Fibroblast of skin of left biceps (primary cell): ENCODE results near the gene PGF.

Experiments
- DNase-seq, 2 experiments: peaks; one replicate each; pipeline ENCODE4 v3.0.0-alpha.2; 2013; ENCODE audit warnings: low read depth in 2 of 2

Gene PGF

GRCh38 chr14:74898694-74899093, 56.7 kb downstream of the PGF start:
- DNase-seq = no peak

DNA sequence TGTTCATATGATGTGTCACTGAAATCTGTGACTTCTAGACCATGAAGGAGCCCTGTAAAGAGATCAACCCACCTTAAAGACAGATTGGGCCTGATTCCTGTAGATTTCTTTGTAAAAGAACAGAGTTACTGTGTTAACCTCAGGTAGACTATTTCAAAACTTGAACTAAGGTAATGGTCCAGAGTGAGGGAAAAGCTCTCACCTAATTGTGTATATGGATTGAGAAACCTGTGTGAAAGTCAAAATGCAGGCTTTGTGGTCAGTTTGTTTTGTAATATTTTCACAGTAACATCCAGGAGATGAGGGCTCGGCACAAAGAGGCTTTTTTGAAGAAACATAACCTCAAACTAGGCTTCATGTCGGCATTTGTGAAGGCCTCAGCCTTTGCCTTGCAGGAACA, 57.3 kb downstream of the PGF start:
- no peak for DNase-seq

DNA sequence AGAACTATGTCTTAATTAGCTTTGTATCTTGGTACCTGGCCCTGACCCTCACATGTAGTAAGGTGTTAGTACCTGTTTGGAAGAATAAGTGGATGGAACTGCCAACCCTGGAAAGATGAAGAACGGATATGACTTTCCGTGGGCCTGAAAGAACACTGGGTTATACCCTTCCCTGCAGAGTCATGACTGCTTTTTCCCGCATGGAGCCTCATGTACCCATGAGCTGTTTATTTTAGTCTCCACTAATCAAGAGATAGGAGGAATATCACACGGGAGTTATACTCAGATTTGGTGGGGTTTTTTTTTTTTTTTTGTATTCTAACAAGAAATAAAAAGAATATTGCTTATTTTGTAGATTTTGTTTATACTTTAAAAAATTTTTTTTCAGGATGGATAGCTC, 57.8 kb downstream of the PGF start:
- no peak for DNase-seq

GRCh38 chr14:74896400-74896799, 59.0 kb downstream of the PGF start:
- DNase-seq = no peak

- DNase-seq = no peak
These were observed 61.7 kb downstream of the PGF start for GRCh38 chr14:74893614-74894091.

- DNase-seq = no peak
These were observed 62.7 kb downstream of the PGF start for GRCh38 chr14:74892745-74893144.

GRCh38 chr14:74891870-74892269, 63.5 kb downstream of the PGF start:
- no peak for DNase-seq
